HL-60 (cell line): ENCODE measurements around the gene SAMD5.

Source experiments
- DNase-seq, 2 experiments: peaks; one replicate each; pipeline ENCODE4 v3.0.0-alpha.2; 2010 to 2020; ENCODE audit warnings: low read depth in 1 of 2, low spot score in 1 of 2
- H3K27ac ChIP-seq: fragments of 250-450 bp; sonication (Bioruptor Pico); replicated peaks from 2 replicates; pipeline ENCODE4 v1.5.1; 2020; ENCODE audit warnings: mild to moderate bottlenecking, moderate library complexity
- H3K27me3 ChIP-seq: fragments of 250-450 bp; sonication (Bioruptor Pico); 2 replicates; pipeline ENCODE4 v1.5.1; 2021; ENCODE audit warnings: mild to moderate bottlenecking, moderate library complexity; ENCODE audit not compliant: insufficient read depth, poor library complexity, severe bottlenecking
- H3K4me3 ChIP-seq: replicated peaks from 2 replicates; pipeline ENCODE4 v1.5.1; 2011; ENCODE audit warnings: mild to moderate bottlenecking, control low read depth, low read length; ENCODE audit not compliant: insufficient read depth
- GABPA ChIP-seq: IDR thresholded peaks from 2 replicates; pipeline ENCODE4 v1.6.1; 2012; ENCODE audit warnings: low read depth
- POLR2AphosphoS5 ChIP-seq: IDR thresholded peaks from 2 replicates; pipeline ENCODE4 v1.6.1; 2012; ENCODE audit warnings: low read depth
- SPI1 ChIP-seq: IDR thresholded peaks from 2 replicates; pipeline ENCODE4 v1.6.1; 2012; ENCODE audit warnings: low read depth, mild to moderate bottlenecking, borderline replicate concordance
- TF ChIP-seq, protein P1 (sequence below): IDR thresholded peaks from 2 replicates; pipeline ENCODE4 v1.6.1; 2012; ENCODE audit warnings: low read depth; ENCODE audit not compliant: insufficient replicate concordance
- TF ChIP-seq, protein P2 (sequence below): IDR thresholded peaks from one replicate; pipeline ENCODE4 v1.5.1; 2011; ENCODE audit warnings: low read length, control low read depth, inconsistent platforms; ENCODE audit not compliant: insufficient read depth

Gene SAMD5

DNA sequence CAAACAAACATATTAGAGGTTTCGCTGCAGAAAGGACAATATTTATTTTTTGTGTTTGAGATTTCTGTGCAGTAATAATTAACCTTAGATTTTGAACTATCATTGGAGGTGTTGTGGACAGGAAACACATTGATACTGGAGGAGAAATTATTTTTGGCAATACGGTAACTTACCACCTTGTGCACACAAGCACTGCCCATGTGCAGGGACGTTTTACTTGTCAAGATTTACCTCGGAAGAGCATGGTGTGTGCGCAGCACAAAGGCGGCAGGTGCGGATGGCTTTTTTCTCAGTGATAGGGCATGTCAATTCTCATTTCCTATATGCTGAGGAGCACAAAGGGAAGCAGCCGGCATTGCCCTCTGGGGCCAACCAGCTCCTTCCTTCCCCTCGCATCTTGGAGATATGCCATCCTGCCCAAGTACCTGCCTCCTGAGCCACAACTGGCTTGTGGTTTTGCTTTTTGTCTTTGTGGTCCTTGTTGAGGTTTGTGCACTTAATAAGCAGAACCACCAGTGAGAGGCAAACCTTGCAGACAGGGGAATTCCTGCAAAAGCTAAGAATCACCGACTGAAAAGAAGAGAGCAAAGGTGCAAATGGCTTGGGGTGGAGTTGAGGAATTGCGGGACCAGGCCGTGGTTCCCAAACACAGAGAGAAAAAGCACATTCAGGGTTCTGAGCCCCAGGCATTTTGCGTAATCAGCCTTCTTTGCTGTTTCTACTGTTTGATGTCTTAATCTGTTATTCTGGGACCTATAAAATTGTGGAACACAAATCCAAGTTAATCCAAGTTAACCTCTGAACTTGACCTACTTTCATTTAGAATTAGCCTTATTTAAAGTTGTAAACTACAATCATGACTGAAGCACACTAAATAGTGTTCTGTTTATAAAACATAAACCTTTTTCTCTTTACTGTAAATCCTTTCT is 21.9 kb downstream of the SAMD5 start:
- H3K27ac ChIP-seq = no peak overlapping the region
- peaks cover 14% of the 10 kb centered on the region for H3K27me3 ChIP-seq
- H3K4me3 ChIP-seq = no peak overlapping the region
- peak in 1 of 2 experiments; percentile 76 for DNase-seq
- TF ChIP-seq SPI1 (no peak), GABPA (no peak), POLR2AphosphoS5 (peak; percentile 73)
- TF ChIP-seq, protein P1, sequence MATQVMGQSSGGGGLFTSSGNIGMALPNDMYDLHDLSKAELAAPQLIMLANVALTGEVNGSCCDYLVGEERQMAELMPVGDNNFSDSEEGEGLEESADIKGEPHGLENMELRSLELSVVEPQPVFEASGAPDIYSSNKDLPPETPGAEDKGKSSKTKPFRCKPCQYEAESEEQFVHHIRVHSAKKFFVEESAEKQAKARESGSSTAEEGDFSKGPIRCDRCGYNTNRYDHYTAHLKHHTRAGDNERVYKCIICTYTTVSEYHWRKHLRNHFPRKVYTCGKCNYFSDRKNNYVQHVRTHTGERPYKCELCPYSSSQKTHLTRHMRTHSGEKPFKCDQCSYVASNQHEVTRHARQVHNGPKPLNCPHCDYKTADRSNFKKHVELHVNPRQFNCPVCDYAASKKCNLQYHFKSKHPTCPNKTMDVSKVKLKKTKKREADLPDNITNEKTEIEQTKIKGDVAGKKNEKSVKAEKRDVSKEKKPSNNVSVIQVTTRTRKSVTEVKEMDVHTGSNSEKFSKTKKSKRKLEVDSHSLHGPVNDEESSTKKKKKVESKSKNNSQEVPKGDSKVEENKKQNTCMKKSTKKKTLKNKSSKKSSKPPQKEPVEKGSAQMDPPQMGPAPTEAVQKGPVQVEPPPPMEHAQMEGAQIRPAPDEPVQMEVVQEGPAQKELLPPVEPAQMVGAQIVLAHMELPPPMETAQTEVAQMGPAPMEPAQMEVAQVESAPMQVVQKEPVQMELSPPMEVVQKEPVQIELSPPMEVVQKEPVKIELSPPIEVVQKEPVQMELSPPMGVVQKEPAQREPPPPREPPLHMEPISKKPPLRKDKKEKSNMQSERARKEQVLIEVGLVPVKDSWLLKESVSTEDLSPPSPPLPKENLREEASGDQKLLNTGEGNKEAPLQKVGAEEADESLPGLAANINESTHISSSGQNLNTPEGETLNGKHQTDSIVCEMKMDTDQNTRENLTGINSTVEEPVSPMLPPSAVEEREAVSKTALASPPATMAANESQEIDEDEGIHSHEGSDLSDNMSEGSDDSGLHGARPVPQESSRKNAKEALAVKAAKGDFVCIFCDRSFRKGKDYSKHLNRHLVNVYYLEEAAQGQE = no peak

DNA sequence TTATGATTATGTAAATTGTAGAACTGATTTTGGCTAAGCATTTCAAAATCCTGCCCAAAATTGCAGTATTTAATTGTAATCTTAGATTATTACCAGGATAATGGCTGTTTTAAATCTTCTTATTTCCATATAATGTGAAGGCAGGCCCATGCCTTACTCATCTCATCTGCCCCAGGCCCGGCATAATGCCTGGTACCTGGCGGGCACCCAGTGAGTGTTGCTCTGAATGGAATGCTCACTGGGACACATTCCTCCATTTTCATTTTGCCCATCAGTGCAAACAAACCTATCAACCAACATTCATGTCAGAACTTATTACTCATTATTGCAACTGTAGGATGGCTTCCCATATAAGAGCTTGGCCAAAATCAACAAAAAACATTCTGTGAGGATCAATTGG is 22.8 kb downstream of the SAMD5 start:
- TF ChIP-seq GABPA (no peak), POLR2AphosphoS5 (no peak), SPI1 (no peak)
- TF ChIP-seq, protein P1 = no peak
- TF ChIP-seq, protein P2, sequence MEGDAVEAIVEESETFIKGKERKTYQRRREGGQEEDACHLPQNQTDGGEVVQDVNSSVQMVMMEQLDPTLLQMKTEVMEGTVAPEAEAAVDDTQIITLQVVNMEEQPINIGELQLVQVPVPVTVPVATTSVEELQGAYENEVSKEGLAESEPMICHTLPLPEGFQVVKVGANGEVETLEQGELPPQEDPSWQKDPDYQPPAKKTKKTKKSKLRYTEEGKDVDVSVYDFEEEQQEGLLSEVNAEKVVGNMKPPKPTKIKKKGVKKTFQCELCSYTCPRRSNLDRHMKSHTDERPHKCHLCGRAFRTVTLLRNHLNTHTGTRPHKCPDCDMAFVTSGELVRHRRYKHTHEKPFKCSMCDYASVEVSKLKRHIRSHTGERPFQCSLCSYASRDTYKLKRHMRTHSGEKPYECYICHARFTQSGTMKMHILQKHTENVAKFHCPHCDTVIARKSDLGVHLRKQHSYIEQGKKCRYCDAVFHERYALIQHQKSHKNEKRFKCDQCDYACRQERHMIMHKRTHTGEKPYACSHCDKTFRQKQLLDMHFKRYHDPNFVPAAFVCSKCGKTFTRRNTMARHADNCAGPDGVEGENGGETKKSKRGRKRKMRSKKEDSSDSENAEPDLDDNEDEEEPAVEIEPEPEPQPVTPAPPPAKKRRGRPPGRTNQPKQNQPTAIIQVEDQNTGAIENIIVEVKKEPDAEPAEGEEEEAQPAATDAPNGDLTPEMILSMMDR = no peak
- Histone ChIP-seq H3K27me3 (peaks cover 11% of the 10 kb centered on the region), H3K4me3 (no peak overlapping the region), H3K27ac (no peak overlapping the region)
- no peak for DNase-seq

DNA sequence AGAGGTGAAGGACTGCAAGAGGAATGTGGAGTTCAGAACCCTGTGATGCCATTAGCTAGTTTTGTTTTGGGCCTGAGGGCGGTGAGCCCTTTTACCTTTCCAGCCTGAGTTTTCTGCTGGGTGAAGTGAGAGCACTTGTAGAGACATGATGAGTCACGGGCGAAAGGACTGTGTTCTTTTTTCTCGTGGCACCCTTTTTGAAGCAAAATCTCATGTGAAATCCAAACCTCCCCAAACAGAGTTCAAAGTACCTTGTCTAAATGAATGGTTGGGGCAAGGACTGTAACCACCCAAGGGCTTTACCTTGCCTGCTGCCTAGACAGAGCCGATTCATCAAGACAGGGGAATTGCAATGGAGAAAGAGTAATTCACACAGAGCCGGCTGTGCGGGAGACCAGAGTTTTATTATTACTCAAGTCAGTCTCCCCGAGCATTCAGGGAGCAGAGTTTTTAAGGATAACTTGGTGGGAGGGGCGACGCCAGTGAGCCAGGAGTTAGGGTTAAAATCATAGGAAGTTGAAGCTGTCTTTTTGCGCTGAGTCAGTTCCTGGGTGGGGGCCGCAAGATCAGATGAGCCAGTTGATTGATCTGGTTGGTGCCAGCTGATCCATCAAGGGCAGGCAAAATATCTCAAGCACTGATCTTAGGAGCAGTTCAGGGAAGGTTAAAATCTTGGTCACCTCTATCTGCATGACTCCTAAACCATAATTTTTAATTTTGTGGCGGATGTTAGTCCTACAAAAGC is 25.8 kb downstream of the SAMD5 start:
- TF ChIP-seq SPI1 (no peak), GABPA (no peak), POLR2AphosphoS5 (no peak)
- TF ChIP-seq, protein P1 = no peak
- TF ChIP-seq, protein P2 = no peak
- Histone ChIP-seq H3K4me3 (no peak overlapping the region), H3K27ac (no peak overlapping the region), H3K27me3 (peaks cover 12% of the 10 kb centered on the region)
- DNase-seq = no peak
